Bone marrow (tissue), 2 donors: ENCODE results near the gene RNF168.
A peak's percentile ranks its signal among the peaks of the same experiment; 100 is the strongest.
"Not testable (repeated sequence)": the region's sequence is repeated elsewhere in the genome, so short reads cannot be mapped to it uniquely, and the experiment has no call there.

Experiments
- DNase-seq, 2 donors: peaks; one replicate each; lab custom pipeline; 2025; lab: John Stamatoyannopoulos, UW

RNF168 gene

GRCh38 chr3:196503196-196504076 is at the start of gene RNF168:
Gene RNF168 (minus strand): TSS chr3:196503768. CDS start chr3:196503173, 595 bp downstream.
- peak; percentile 82 to 93 for DNase-seq

- no peak for DNase-seq
These were observed 48.7 kb upstream of the RNF168 start for GRCh38 chr3:196552253-196552652.

GRCh38 chr3:196550172-196550571 is 46.6 kb upstream of the RNF168 start:
- not testable (repeated sequence) for DNase-seq

GRCh38 chr3:196549312-196549711 is 45.7 kb upstream of the RNF168 start:
- not testable (repeated sequence) for DNase-seq

- no peak for DNase-seq
These were observed 43.5 kb upstream of the RNF168 start for GRCh38 chr3:196547067-196547466.

- DNase-seq: no peak
These were observed 43.0 kb upstream of the RNF168 start for GRCh38 chr3:196546537-196546936.

- DNase-seq: no peak
These were observed 41.0 kb upstream of the RNF168 start for GRCh38 chr3:196544491-196544992.

- DNase-seq: no peak
These were observed 38.3 kb upstream of the RNF168 start for GRCh38 chr3:196541684-196542445.

- no peak for DNase-seq
These were observed 33.9 kb upstream of the RNF168 start for GRCh38 chr3:196537319-196537984.

GRCh38 chr3:196533260-196533681 is 29.7 kb upstream of the RNF168 start:
- DNase-seq: no peak

- DNase-seq: no peak
These were observed 27.9 kb upstream of the RNF168 start for GRCh38 chr3:196531418-196531817.

GRCh38 chr3:196528639-196529233 is 25.2 kb upstream of the RNF168 start:
- DNase-seq: peak; percentile 42 to 72

- no peak for DNase-seq
These were observed 21.6 kb upstream of the RNF168 start for GRCh38 chr3:196525141-196525540.

- DNase-seq: peak in 1 of 2 donors; percentile 6
These were observed 21.0 kb upstream of the RNF168 start for GRCh38 chr3:196524527-196524926.

- DNase-seq: no peak
These were observed 20.3 kb upstream of the RNF168 start for GRCh38 chr3:196523841-196524240.

- DNase-seq: not testable (repeated sequence)
These were observed 17.7 kb upstream of the RNF168 start for GRCh38 chr3:196521291-196521690.

GRCh38 chr3:196519718-196520082 is 16.1 kb upstream of the RNF168 start:
- DNase-seq: no peak

GRCh38 chr3:196518966-196519717 is 15.6 kb upstream of the RNF168 start:
- DNase-seq: peak in 1 of 2 donors; percentile 32

- DNase-seq: no peak
These were observed 14.4 kb upstream of the RNF168 start for GRCh38 chr3:196517919-196518318.

- DNase-seq: no peak
These were observed 13.7 kb upstream of the RNF168 start for GRCh38 chr3:196517162-196517800.
